Brain pericyte (primary cell): Measurements from ENCODE around the gene SPATA24.
"Not testable (repeated sequence)": the region's sequence is repeated elsewhere in the genome, so short reads cannot be mapped to it uniquely, and the experiment has no call there.

Source experiments
- DNase-seq: peaks from one replicate; pipeline ENCODE4 v3.0.0-alpha.2; 2012; ENCODE audit warnings: low read depth, low spot score

Gene SPATA24, protein sequence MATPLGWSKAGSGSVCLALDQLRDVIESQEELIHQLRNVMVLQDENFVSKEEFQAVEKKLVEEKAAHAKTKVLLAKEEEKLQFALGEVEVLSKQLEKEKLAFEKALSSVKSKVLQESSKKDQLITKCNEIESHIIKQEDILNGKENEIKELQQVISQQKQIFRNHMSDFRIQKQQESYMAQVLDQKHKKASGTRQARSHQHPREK

GRCh38 chr5:139403787-139404483 is at the start of gene SPATA24:
Gene SPATA24, minus strand, starts transcription at chr5:139404089. Its CDS starts 29 bp downstream, at chr5:139404060.
- DNase-seq: peak; percentile 95

DNA sequence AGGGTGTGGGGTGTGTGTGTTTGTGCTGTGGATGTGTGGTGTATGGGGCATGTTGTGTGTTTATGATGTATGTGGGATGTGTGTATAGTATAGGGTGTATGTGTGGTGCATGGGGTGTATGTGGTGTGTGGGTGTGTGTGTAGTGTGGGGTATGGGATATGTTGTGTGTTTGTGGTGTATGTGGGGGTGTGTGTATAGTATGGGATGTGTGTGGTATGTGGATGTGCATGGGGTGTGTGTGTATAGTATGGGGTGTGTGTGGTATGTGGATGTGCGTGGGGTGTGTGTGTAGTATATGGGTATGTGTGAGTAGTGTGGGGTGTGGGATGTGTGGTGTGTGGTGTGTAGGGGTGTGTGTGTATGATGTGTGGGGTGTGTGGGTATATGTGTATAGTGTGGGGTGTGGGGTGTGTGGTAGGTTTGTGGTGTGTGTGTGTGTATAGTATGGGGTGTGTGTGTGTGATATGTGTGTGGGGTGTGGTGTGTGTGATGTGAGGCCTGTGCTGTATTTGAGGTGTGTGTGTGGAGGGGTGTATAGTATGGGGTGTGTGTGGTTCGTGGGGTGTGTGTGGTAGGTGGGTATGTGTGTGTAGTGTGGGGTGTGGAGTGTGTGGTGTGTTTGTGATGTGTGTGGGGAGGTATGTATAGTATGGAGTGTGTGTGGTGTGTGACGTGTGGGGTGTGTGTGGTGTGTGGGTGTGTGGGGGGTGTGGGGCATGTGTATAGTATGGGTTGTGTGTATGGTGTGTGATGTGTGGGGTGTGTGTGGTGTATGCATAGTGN is 48.2 kb upstream of the SPATA24 start:
- no peak for DNase-seq

DNA sequence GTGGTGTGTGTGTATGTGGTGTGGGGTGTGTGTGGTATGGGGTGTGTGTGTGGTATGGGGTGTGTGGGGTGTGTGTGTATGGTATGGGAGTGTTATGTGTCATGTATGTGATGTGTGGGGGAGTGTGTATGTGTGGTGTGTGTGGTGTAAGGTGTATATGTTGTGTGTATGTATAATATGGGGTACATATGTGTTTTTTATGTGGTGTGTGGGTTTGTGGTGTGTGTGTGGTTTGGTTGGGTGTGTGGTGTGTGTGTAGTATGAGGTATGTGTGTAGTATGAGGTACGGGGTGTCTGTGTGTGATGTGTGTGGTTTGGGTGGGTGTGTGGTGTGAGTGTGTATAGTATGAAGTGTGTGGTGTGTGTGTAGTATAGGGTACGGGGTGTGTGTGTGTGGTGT is 47.3 kb upstream of the SPATA24 start:
- DNase-seq: no peak

DNA sequence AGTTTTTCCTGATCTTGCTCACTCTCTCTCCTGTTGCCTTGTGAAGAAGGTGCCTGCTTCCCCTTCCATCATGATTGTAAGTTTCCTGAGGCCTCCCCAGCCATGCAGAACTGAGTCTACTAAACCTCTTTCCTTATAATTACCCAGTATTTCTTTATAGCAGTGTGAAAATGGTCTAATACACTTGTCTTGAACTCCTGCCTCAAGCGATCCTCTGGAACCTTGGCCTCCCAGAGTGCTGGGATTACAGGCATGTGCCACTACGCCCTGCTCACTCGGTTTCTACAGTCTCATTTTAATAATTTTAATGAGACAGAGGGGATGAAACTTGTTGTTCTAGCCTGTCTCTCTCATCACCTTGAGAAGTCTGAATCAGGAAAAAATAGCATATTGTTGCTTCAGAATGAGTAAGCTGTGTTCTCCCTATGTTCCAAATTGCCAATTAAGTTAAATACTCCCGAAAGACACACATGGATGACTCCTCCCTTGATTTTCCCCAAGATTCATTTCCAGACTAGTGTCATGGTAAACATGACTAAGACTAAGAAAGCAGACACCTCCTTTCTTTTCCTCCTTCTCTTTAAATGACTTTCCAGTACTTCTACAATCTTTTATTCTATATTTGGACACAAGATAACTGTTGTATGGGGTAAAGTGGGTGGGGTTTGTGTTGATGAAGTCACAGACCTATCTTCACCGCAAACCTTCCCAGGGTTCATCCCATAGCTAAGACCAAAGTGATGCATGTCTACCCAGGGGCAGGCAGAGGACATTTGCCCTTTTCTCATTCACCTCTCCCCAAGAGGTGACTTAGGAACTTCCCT is 43.3 kb upstream of the SPATA24 start:
- no peak for DNase-seq

DNA sequence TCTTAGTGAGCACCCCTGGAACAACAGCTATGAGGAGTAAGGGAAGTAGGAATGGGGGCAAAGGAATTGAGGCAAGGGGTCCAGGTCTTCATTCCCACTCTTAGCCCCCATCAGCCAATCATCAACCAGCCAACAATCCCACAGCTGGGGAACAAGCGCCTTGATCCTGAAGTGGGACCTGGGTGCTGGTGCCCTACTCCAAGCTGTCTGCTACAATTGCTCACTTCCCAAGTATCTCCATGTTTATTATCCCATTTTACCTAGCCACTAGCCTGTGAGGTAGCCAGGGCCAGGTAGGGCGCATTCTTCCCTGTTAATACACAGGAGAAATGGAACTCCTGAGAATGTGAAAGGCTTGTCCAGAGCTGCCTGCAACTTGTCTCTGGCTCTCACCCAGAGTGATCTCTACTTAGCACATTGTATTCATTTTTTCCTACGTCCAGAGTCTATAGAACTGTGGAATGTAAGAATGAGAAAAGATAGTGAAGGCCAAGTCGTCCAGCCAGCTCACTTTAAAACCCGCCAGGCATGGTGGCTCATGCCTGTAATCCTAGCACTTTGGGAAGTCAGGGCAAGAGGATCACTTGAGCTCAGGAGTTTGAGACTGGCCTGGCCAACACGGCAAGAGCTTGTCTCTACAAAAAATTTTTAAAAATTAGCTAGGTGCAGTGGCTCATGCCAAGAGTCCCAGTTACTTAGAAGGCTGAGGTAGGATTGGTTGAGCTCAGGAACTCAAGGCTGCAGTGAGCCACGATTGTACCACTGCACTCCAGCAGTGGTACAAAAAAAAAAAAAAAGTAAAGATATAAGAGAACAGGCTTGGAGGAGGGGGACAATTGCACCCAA is 41.7 kb upstream of the SPATA24 start:
- no peak for DNase-seq

- no peak for DNase-seq
Measured at GRCh38 chr5:139443831-139444453, 40.1 kb upstream of the SPATA24 start.

DNA sequence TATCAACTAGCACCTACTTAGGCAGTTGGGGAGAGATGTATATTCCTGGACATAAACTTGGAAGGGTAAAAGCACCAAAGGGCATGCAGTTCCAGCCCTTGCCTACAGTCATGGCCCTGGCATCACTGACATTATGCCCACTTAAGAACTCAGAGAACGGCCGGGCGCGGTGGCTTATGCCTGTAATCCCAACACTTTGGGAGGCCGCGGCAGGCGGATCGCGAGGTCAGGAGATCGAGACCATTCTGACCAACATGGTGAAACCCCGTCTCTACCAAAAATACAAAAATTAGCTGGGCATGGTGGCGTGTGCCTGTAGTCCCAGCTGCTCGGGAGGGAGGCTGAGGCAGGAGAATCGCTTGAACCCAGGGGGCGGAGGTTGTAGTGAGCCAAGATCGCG is 36.5 kb upstream of the SPATA24 start:
- DNase-seq: not testable (repeated sequence)

GRCh38 chr5:139439013-139439903 is 35.4 kb upstream of the SPATA24 start, which contains the start of gene DNAJC18:
Gene DNAJC18, minus strand, starts transcription at chr5:139439525. Its CDS starts 80 bp downstream, at chr5:139439445.
- DNase-seq: peak; percentile 67

DNA sequence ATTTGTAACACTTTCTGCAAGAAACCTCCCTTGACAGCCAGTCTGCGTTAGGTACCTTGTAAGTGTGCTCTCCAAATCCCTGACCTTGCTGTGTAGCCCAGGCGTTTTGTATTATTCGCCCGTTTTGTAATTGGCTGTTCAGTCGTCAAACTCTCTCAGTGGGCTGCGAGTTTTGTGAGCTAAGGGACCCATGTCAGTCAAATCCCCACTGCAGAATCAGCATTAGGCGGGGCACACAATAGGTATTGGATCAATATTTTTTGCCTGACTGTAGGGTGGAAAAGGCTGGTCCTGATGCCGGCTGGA is 34.8 kb upstream of the SPATA24 start:
- DNase-seq: no peak

GRCh38 chr5:139435676-139436075 is 31.8 kb upstream of the SPATA24 start:
- no peak for DNase-seq

DNA sequence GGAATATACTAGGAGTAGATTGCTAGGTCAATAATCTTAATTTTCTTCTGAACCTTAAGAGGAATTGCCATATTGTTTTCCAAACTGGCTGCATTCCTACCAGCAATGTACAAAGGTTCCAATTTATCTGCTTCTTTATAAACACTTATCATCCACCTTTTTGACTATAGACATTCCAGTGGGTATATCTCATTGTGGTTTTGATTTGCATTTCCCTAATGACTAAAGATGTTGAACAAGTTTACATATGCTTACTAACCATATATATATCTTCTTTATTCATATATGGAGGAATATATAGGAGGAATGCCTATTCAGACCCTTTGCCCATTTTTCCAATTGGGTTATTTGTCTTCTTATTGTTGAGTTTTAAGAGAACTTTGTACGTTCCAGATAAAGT is 27.8 kb upstream of the SPATA24 start:
- DNase-seq: no peak

- no peak for DNase-seq
Measured at GRCh38 chr5:139430015-139430414, 26.1 kb upstream of the SPATA24 start.

DNA sequence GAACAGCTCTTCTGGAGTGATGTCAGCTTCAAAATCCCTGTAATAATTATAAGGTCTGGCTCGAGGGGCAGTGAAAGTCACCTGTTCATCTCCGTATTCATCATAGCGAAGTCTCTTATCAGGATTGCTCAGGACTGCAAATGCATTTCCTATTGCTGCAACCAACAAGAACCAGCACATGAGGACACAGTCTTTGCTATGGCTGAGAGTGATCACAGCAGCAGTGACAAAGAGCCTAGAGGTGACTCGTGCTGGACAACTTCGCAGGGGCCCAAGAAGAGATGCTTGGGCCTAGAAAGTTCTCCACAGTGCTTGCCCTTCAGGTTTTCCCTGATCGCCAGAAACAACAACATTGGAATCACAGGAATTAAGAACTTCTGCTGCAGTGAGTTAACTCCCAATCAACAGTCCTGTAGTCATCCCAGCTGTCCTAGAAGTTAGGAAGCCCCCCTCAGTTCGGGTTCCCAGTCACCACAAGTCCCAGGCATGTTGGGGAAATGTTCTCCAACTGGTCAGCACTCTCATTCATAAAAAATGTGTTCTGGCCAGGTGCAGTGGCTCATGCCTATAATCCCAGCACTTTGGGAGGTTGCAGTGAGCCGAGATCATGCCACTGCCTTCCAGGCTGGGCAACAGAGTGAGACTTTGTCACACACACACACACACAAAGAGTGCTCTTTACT is 22.5 kb upstream of the SPATA24 start:
- DNase-seq: no peak

- no peak for DNase-seq
Measured at GRCh38 chr5:139425497-139425896, 21.6 kb upstream of the SPATA24 start.

GRCh38 chr5:139422307-139422893 is 18.5 kb upstream of the SPATA24 start:
- no peak for DNase-seq

DNA sequence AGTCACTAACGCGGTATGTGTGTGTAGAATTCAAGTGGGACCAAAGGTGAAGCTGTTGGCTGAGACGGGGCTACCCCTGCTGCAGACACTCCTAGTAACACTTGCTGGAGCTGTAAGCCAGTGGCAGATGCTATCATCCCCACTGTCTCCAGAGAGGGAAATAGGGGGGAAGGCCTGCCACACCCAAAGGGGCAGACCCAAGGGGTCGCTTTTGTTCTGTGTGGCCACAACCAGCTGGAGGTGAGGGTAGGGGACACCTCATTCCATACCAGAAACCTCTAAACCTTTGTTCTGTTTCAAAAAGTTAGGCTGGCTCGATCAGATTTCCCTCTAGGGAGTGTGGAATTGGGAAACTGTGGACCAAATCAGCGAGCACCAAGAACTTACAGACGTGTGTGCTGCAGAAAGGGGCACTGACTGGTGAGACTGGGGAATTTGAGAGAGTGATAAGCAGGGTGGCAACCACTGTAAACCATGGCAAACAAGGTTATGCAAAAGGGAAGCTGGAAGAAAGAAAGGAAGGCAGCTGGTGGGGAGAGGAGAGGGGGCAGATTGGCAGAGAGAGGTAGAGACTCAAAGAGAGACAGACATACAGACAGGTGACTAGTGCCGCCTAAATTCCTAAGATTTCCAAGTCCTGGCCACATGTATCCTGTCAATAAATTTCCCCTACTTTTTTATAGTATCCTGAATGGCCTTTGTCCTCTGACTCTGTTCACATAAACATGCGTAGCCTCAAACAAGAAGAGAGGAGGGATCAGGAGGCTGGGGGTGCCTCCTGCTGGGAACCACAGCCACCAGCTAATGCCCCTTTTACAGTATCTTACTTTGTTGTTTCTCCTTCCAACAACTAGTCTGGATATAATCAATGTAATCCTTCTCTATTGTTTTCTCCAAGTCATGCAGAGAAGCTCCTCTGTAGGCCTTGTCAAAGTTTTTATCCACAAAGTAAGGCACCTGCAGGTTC is 15.6 kb upstream of the SPATA24 start:
- DNase-seq: no peak

GRCh38 chr5:139418793-139419192 is 14.9 kb upstream of the SPATA24 start:
- DNase-seq: no peak
